ENCODE results near the gene CPNE4.

CPNE4 gene

DNA sequence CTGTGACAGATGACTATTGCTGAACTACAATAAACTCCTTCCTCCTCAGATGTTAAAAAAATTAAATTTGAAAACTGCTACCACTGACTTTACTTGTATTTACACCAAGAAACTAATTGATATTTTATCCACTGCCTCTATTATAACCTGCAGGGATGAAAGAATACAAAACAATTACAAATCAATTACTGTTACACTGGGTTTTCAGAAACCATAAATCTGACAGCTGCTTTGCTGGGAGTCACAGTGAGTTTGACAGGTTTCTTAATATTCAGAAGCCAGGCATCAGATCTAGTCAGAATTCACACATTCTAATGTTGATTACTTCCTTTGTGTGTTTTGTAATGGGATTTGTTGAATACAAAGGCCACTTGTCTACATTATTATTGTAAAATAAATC lies 279.4 kb downstream of the CPNE4 start:
- H3K27me3 ChIP-seq (ENCODE audit: insufficient read depth, low read depth), result no peaks in the 10 kb centered on the region
- TF ChIP-seq, protein P1, sequence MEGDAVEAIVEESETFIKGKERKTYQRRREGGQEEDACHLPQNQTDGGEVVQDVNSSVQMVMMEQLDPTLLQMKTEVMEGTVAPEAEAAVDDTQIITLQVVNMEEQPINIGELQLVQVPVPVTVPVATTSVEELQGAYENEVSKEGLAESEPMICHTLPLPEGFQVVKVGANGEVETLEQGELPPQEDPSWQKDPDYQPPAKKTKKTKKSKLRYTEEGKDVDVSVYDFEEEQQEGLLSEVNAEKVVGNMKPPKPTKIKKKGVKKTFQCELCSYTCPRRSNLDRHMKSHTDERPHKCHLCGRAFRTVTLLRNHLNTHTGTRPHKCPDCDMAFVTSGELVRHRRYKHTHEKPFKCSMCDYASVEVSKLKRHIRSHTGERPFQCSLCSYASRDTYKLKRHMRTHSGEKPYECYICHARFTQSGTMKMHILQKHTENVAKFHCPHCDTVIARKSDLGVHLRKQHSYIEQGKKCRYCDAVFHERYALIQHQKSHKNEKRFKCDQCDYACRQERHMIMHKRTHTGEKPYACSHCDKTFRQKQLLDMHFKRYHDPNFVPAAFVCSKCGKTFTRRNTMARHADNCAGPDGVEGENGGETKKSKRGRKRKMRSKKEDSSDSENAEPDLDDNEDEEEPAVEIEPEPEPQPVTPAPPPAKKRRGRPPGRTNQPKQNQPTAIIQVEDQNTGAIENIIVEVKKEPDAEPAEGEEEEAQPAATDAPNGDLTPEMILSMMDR (conservative IDR thresholded peaks at IDR 0.05; ENCODE audit: low read depth, low read length), result no peak

DNA sequence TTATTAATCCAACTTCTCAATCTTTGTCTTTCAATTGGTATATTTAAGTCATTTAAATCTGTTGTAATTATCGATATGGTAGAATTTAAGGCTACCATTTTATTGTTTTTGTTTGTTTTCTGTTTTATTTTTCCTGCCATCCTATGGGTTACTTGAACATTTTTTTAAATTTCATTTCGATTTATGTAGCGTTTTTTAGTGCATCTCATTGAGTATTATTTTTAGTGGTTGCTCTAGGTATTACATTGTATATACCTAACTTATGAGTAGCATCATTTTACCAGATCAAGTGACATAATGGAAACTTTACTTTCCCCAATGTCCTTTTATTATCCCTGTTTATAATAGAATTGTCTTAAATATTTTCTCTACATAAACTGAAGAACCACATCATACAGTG lies 284.6 kb downstream of the CPNE4 start:
- Histone ChIP-seq H3K27me3 (ENCODE audit: insufficient read depth, low read depth) (no peaks in the 10 kb centered on the region), H4K20me1 (ENCODE audit: insufficient read depth) (no peaks in the 10 kb centered on the region), H2AFZ (ENCODE audit: low read depth) (no peak overlapping the region), H3K4me2 (no peak overlapping the region), H3K9ac (no peak overlapping the region), H3K4me3 (IDR thresholded peaks at IDR 0.05; ENCODE audit: insufficient read depth, low read depth, low read length) (no peak overlapping the region), H3K27ac (no peak overlapping the region), H3K4me1 (ENCODE audit: low read depth, poor library complexity, severe bottlenecking) (no peaks in the 10 kb centered on the region), H3K79me2 (ENCODE audit: insufficient read depth, low read depth) (no peaks in the 10 kb centered on the region), H3K36me3 (ENCODE audit: insufficient read depth) (no peaks in the 10 kb centered on the region)
- TF ChIP-seq, protein P1 (conservative IDR thresholded peaks at IDR 0.05; ENCODE audit: low read depth, low read length), result no peak

More for the DNA sequence above, 279.4 kb downstream of the CPNE4 start:
- Histone ChIP-seq H4K20me1 (ENCODE audit: insufficient read depth) (no peaks in the 10 kb centered on the region), H3K4me1 (ENCODE audit: low read depth, poor library complexity, severe bottlenecking) (no peaks in the 10 kb centered on the region), H3K9ac (no peak overlapping the region), H3K79me2 (ENCODE audit: insufficient read depth, low read depth) (no peaks in the 10 kb centered on the region), H3K27ac (no peak overlapping the region), H3K4me3 (IDR thresholded peaks at IDR 0.05; ENCODE audit: insufficient read depth, low read depth, low read length) (no peak overlapping the region), H3K4me2 (no peak overlapping the region), H3K36me3 (ENCODE audit: insufficient read depth) (no peaks in the 10 kb centered on the region), H2AFZ (ENCODE audit: low read depth) (no peak overlapping the region)

DNA sequence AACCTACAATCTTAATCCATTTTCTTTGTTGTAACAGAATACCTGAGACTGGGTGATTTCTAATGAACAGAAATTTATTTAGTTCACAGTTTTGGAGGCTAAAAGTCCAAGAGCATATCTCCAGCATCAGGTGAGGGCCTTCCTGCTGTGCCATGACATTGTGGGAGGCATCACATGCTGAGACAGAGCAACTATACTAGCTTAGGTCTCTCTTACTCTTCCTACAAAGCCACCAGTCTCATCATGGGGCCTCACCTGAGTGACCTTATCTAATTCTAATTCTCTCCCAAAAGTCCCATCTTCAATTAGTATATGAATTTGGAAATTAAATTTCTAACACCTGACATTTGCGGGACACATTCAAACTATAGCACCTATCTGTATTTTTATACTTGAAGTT lies 285.0 kb downstream of the CPNE4 start:
- no peaks in the 10 kb centered on the region for H3K79me2 ChIP-seq (ENCODE audit: insufficient read depth, low read depth)
- no peak overlapping the region for H3K4me2 ChIP-seq
- H2AFZ ChIP-seq (ENCODE audit: low read depth), result no peak overlapping the region
- H3K27ac ChIP-seq, result no peak overlapping the region
- H3K4me3 ChIP-seq (IDR thresholded peaks at IDR 0.05; ENCODE audit: insufficient read depth, low read depth, low read length), result no peak overlapping the region
- no peaks in the 10 kb centered on the region for H3K36me3 ChIP-seq (ENCODE audit: insufficient read depth)
- no peaks in the 10 kb centered on the region for H3K4me1 ChIP-seq (ENCODE audit: low read depth, poor library complexity, severe bottlenecking)
- no peaks in the 10 kb centered on the region for H4K20me1 ChIP-seq (ENCODE audit: insufficient read depth)
- no peak overlapping the region for H3K9ac ChIP-seq
- TF ChIP-seq, protein P1 (conservative IDR thresholded peaks at IDR 0.05; ENCODE audit: low read depth, low read length), result no peak
- H3K27me3 ChIP-seq (ENCODE audit: insufficient read depth, low read depth), result no peaks in the 10 kb centered on the region

DNA sequence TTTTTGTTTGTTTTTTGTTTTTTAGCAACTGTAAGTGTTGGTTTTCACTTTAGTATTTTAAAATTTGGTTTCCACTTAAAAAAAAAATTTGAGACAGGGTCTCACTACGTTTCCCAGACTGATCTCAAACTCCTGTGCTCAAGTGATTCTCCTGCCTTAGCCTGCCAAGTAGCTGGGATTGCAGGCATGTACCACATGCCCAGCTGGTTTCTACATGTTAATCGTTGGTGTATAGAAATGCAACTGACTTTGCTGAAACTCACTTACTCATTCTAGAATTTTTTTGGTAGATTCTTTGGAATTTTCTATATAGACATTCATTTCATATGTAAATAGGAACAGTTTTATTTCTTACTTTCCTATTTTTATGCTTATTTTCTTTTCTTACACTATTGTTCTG lies 287.3 kb downstream of the CPNE4 start:
- Histone ChIP-seq H3K4me2 (no peak overlapping the region), H3K4me1 (ENCODE audit: low read depth, poor library complexity, severe bottlenecking) (no peaks in the 10 kb centered on the region), H3K27me3 (ENCODE audit: insufficient read depth, low read depth) (no peaks in the 10 kb centered on the region), H3K36me3 (ENCODE audit: insufficient read depth) (no peaks in the 10 kb centered on the region), H3K9ac (no peak overlapping the region), H3K4me3 (IDR thresholded peaks at IDR 0.05; ENCODE audit: insufficient read depth, low read depth, low read length) (no peak overlapping the region), H2AFZ (ENCODE audit: low read depth) (no peak overlapping the region), H4K20me1 (ENCODE audit: insufficient read depth) (no peaks in the 10 kb centered on the region), H3K79me2 (ENCODE audit: insufficient read depth, low read depth) (no peaks in the 10 kb centered on the region), H3K27ac (no peak overlapping the region)
- TF ChIP-seq, protein P1 (conservative IDR thresholded peaks at IDR 0.05; ENCODE audit: low read depth, low read length), result no peak

Data from KMS-11 (cell line).